WTC11 (cell line): Measurements from ENCODE around the gene SPEM1. TPM values are rescaled to one million over a fixed set of nuclear protein-coding genes. Genes with fewer than 3 reads are reported as not detected.

Experiments
- ATAC-seq: fragments of 200-7000 bp; cut with Tn5 transposase; 2 replicates; pipeline ENCODE4 v1.10.0; 2021; ENCODE audit warnings: mild to moderate bottlenecking, moderate library complexity
- CTCF ChIA-PET: fragments of 300-600 bp; sonication (Branson Sonifier 250); formaldehyde crosslinking; loops from one replicate; lab custom pipeline; 2021; ENCODE audit warnings: antibody characterized with exemption; lab: Charles Lee
- POLR2A ChIA-PET: fragments of 350-600 bp; sonication (Branson Sonifier 250); formaldehyde crosslinking; loops from one replicate; lab custom pipeline; 2021; ENCODE audit warnings: antibody characterized with exemption; lab: Charles Lee
- DNase-seq: peaks from one replicate; pipeline ENCODE4 v3.0.0; 2021; ENCODE audit warnings: low spot score
- H3K27ac Mint-ChIP-seq: 2 replicates; pipeline ENCODE4 v1.8.0; 2021; ENCODE audit warnings: mixed read lengths
- H3K27me3 Mint-ChIP-seq: 2 replicates; pipeline ENCODE4 v1.8.0; 2021; ENCODE audit warnings: low read depth, mild to moderate bottlenecking, moderate library complexity, mixed read lengths
- H3K36me3 Mint-ChIP-seq: 2 replicates; pipeline ENCODE4 v1.8.0; 2021; ENCODE audit warnings: mixed read lengths
- H3K4me1 Mint-ChIP-seq: 2 replicates; pipeline ENCODE4 v1.8.0; 2022; ENCODE audit warnings: mixed read lengths
- H3K4me3 Mint-ChIP-seq: 2 replicates; pipeline ENCODE4 v1.8.0; 2021; ENCODE audit warnings: mild to moderate bottlenecking, moderate library complexity, mixed read lengths
- H3K9me3 Mint-ChIP-seq: 2 replicates; pipeline ENCODE4 v1.8.0; 2021; ENCODE audit warnings: mixed read lengths
- CDX4 ChIP-seq: fragments of 250-450 bp; sonication (Bioruptor Pico); IDR thresholded peaks from 2 replicates; pipeline ENCODE4 v1.9.0; 2021; ENCODE audit warnings: moderate library complexity, mild to moderate bottlenecking, inconsistent platforms, borderline replicate concordance
- ELF4 ChIP-seq: sonication (generic); formaldehyde crosslinking; IDR thresholded peaks from 2 replicates; pipeline ENCODE4 v1.8.1; 2022; ENCODE audit warnings: low read depth, mild to moderate bottlenecking, moderate library complexity, missing genetic modification reagents
- ESRRA ChIP-seq: sonication (generic); formaldehyde crosslinking; IDR thresholded peaks from 2 replicates; pipeline ENCODE4 v1.8.1; 2022; ENCODE audit warnings: mild to moderate bottlenecking, missing genetic modification reagents, borderline replicate concordance
- FOXK1 ChIP-seq: sonication (generic); formaldehyde crosslinking; IDR thresholded peaks from 2 replicates; pipeline ENCODE4 v1.8.0; 2022; ENCODE audit warnings: mild to moderate bottlenecking, moderate library complexity, missing genetic modification reagents
- FOXP1 ChIP-seq: sonication (generic); formaldehyde crosslinking; IDR thresholded peaks from 2 replicates; pipeline ENCODE4 v1.8.0; 2022; ENCODE audit warnings: missing genetic modification reagents, mild to moderate bottlenecking, moderate library complexity, borderline replicate concordance
- GRHL2 ChIP-seq: fragments of 250-450 bp; sonication (Bioruptor Pico); IDR thresholded peaks from 2 replicates; pipeline ENCODE4 v1.8.0; 2022; ENCODE audit warnings: mild to moderate bottlenecking, moderate library complexity; ENCODE audit not compliant: insufficient replicate concordance, severe bottlenecking
- KAT7 ChIP-seq: sonication (generic); formaldehyde crosslinking; IDR thresholded peaks from 2 replicates; pipeline ENCODE4 v1.8.1; 2023; ENCODE audit warnings: missing genetic modification reagents, mild to moderate bottlenecking, borderline replicate concordance
- MYBL2 ChIP-seq: sonication (generic); formaldehyde crosslinking; IDR thresholded peaks from 2 replicates; pipeline ENCODE4 v1.8.1; 2023; ENCODE audit warnings: mild to moderate bottlenecking, moderate library complexity, missing genetic modification reagents
- NFE2L1 ChIP-seq: sonication (generic); formaldehyde crosslinking; IDR thresholded peaks from 2 replicates; pipeline ENCODE4 v1.8.1; 2023; ENCODE audit warnings: missing genetic modification reagents
- NFYB ChIP-seq: sonication (generic); formaldehyde crosslinking; conservative IDR thresholded peaks from 2 replicates; pipeline ENCODE4 v1.8.0; 2022; ENCODE audit warnings: low read depth, missing genetic modification reagents
- NR3C1 ChIP-seq: sonication (generic); formaldehyde crosslinking; conservative IDR thresholded peaks from 2 replicates; pipeline ENCODE4 v1.8.1; 2023; ENCODE audit warnings: low read depth, mild to moderate bottlenecking, missing genetic modification reagents
- OVOL2 ChIP-seq: fragments of 250-450 bp; sonication (Bioruptor Pico); IDR thresholded peaks from 2 replicates; pipeline ENCODE4 v1.9.0; 2021; ENCODE audit warnings: mild to moderate bottlenecking, borderline replicate concordance
- PRDM15 ChIP-seq: sonication (generic); formaldehyde crosslinking; IDR thresholded peaks from 2 replicates; pipeline ENCODE4 v1.8.0; 2022; ENCODE audit warnings: missing genetic modification reagents
- TEAD1 ChIP-seq: sonication (generic); formaldehyde crosslinking; IDR thresholded peaks from 2 replicates; pipeline ENCODE4 v1.8.0; 2022; ENCODE audit warnings: mild to moderate bottlenecking, missing genetic modification reagents
- TP53 ChIP-seq: sonication (generic); formaldehyde crosslinking; IDR thresholded peaks from 2 replicates; pipeline ENCODE4 v1.8.1; 2023; ENCODE audit warnings: mild to moderate bottlenecking, missing genetic modification reagents
- ZMAT4 ChIP-seq: fragments of 250-450 bp; sonication (Bioruptor Pico); IDR thresholded peaks from 2 replicates; pipeline ENCODE4 v1.9.0; 2021; ENCODE audit warnings: mild to moderate bottlenecking
- ZNF317 ChIP-seq: sonication (generic); formaldehyde crosslinking; IDR thresholded peaks from 2 replicates; pipeline ENCODE4 v1.8.1; 2023; ENCODE audit warnings: low read depth, mild to moderate bottlenecking, moderate library complexity, missing genetic modification reagents, borderline replicate concordance
- ZNF671 ChIP-seq: fragments of 250-450 bp; sonication (Bioruptor Pico); IDR thresholded peaks from 2 replicates; pipeline ENCODE4 v1.8.0; 2021; ENCODE audit warnings: mild to moderate bottlenecking
- total RNA-seq: library from RNA; stranded (reverse); gene quantifications from 3 replicates; pipeline ENCODE4 v1.2.3, GENCODE V29; 2021
- TF ChIP-seq, protein P1 (sequence below): fragments of 250-450 bp; sonication (Bioruptor Pico); conservative IDR thresholded peaks from 2 replicates; pipeline ENCODE4 v1.9.0; 2021; ENCODE audit warnings: mild to moderate bottlenecking
- TF ChIP-seq, protein P2 (sequence below): fragments of 200-600 bp; IDR thresholded peaks from 2 replicates; pipeline ENCODE4 v1.8.0; 2022; ENCODE audit warnings: antibody characterized with exemption
- TF ChIP-seq, protein P3 (sequence below): sonication (generic); formaldehyde crosslinking; IDR thresholded peaks from 2 replicates; pipeline ENCODE4 v1.8.1; 2023; ENCODE audit warnings: mild to moderate bottlenecking, moderate library complexity, missing genetic modification reagents

SPEM1 gene
- total RNA-seq, 1 experiment from 2014 or later: 0.35 TPM

DNA sequence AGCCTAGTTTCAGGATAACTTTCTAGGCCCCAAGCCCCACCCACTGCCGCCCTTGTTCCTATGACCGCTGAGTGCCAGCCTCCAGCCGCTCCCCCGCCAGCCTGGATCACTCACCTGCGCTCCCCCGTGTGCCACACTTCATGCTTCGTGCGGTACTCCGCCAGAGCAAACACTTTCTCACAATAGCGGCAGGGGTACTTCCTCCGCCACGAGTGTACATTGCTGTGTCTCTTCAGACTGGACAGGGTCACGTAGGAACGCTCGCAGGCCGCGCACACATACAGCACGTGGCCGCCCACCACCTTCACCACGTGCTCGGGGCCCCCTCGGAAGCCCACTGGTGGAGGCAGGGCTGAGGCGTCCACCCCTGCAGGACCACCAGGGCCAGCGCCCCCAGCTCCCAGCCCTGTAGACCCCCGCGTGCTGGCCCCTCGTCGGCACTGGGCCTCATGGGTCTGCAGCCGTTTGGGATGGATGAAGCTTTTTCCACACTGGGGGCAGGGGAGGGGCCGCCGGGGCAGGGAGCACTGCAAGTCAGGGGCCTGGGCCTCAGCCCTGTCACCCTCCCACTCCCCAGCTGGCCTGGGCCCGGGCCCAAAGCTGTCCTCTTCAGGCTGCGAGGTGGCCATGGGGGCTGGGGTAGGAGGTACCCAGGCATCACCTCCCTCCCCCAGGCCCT, 45.6 kb downstream of the SPEM1 start:
- Mint-ChIP-seq H3K9me3 (no peaks in the 10 kb centered on the region), H3K36me3 (no peaks in the 10 kb centered on the region), H3K4me3 (no peak overlapping the region), H3K4me1 (peaks cover 13% of the 10 kb centered on the region), H3K27ac (no peak overlapping the region), H3K27me3 (no peaks in the 10 kb centered on the region)
- CTCF ChIA-PET: interaction anchor here (0.7 to 1.2 kb wide), 2 partner anchors 95 to 116 kb away, joined by 4 to 6 read pairs; no protein-coding TSS in a partner anchor
- no peak for TF ChIP-seq FOXK1 (CRISPR knock-in tag)
- TF ChIP-seq FOXP1 (CRISPR knock-in tag): no peak
- TF ChIP-seq MYBL2 (CRISPR knock-in tag): no peak
- no peak for TF ChIP-seq TEAD1 (CRISPR knock-in tag)
- TF ChIP-seq, protein P1, sequence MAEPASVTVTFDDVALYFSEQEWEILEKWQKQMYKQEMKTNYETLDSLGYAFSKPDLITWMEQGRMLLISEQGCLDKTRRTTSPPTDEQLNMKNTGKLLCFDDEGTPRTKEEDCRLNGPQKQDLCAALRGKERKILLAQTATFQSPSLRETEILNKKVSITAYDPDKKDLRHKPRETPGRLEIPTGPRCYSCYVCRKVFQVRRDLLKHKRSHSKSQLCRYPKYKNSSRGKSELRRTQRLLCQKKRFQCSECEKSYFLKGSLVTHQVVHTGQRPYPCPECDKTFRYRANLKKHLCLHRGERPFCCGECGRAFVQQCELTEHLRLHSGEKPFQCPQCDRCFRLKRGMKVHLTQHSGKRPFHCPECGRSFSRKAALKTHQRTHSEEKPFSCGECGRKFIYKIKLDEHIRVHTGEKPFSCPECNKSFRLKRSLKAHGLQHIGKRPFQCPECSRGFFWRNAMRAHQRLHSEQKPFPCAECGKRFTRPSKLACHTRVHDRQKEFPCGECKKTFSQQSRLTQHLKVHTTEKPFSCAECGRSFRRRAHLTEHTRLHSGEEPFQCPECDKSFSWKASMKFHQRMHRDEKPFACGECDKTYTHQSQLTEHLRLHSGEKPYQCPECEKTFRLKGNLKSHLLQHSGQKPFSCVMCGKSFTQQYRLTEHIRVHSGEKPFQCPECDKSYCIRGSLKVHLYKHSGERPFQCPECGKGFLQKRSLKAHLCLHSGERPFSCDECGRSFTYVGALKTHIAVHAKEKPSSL: no peak
- TF ChIP-seq OVOL2 (CRISPR knock-in tag): no peak
- no peak for TF ChIP-seq ZMAT4 (CRISPR knock-in tag)
- no peak for TF ChIP-seq GRHL2
- no peak for TF ChIP-seq ZNF671 (CRISPR knock-in tag)
- no peak for TF ChIP-seq TP53
- TF ChIP-seq ELF4 (CRISPR knock-in tag): no peak
- TF ChIP-seq ZNF317 (CRISPR knock-in tag): no peak
- no peak for TF ChIP-seq PRDM15
- no peak for TF ChIP-seq NFYB
- ATAC-seq (no peak), DNase-seq (no peak)
- POLR2A ChIA-PET: interaction anchor here (0.7 kb wide), 1 partner anchor 34 kb away, joined by 5 read pairs; no protein-coding TSS in a partner anchor

GRCh38 chr17:7466318-7466638, 46.2 kb downstream of the SPEM1 start:
- H3K4me1 Mint-ChIP-seq: peaks cover 9% of the 10 kb centered on the region
- DNase-seq (no peak), ATAC-seq (no peak)
- POLR2A ChIA-PET: no interaction called here
- CTCF ChIA-PET: no interaction called here
- H3K27me3 Mint-ChIP-seq: no peaks in the 10 kb centered on the region
- H3K36me3 Mint-ChIP-seq: no peaks in the 10 kb centered on the region
- H3K4me3 Mint-ChIP-seq: no peak overlapping the region
- H3K9me3 Mint-ChIP-seq: no peaks in the 10 kb centered on the region
- no peak overlapping the region for H3K27ac Mint-ChIP-seq
- TF ChIP-seq, protein P2, sequence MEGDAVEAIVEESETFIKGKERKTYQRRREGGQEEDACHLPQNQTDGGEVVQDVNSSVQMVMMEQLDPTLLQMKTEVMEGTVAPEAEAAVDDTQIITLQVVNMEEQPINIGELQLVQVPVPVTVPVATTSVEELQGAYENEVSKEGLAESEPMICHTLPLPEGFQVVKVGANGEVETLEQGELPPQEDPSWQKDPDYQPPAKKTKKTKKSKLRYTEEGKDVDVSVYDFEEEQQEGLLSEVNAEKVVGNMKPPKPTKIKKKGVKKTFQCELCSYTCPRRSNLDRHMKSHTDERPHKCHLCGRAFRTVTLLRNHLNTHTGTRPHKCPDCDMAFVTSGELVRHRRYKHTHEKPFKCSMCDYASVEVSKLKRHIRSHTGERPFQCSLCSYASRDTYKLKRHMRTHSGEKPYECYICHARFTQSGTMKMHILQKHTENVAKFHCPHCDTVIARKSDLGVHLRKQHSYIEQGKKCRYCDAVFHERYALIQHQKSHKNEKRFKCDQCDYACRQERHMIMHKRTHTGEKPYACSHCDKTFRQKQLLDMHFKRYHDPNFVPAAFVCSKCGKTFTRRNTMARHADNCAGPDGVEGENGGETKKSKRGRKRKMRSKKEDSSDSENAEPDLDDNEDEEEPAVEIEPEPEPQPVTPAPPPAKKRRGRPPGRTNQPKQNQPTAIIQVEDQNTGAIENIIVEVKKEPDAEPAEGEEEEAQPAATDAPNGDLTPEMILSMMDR: no peak
- TF ChIP-seq NFE2L1 (CRISPR knock-in tag): no peak
- TF ChIP-seq ESRRA (CRISPR knock-in tag): no peak
- TF ChIP-seq, protein P3, sequence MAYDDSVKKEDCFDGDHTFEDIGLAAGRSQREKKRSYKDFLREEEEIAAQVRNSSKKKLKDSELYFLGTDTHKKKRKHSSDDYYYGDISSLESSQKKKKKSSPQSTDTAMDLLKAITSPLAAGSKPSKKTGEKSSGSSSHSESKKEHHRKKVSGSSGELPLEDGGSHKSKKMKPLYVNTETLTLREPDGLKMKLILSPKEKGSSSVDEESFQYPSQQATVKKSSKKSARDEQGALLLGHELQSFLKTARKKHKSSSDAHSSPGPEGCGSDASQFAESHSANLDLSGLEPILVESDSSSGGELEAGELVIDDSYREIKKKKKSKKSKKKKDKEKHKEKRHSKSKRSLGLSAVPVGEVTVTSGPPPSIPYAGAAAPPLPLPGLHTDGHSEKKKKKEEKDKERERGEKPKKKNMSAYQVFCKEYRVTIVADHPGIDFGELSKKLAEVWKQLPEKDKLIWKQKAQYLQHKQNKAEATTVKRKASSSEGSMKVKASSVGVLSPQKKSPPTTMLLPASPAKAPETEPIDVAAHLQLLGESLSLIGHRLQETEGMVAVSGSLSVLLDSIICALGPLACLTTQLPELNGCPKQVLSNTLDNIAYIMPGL (CRISPR knock-in tag): no peak
- no peak for TF ChIP-seq KAT7 (CRISPR knock-in tag)
- TF ChIP-seq CDX4 (CRISPR knock-in tag): no peak
- TF ChIP-seq ZNF671 (CRISPR knock-in tag): no peak
- TF ChIP-seq NR3C1 (CRISPR knock-in tag): no peak
- TF ChIP-seq OVOL2 (CRISPR knock-in tag): no peak
